Effector memory CD4-positive, alpha-beta T cell (primary cell): Measurements from ENCODE around the gene HIP1R.
A peak's percentile ranks its signal among the peaks of the same experiment; 100 is the strongest.

Experiments used
- DNase-seq, 3 donors: peaks; one replicate each; pipeline ENCODE4 v3.0.0-alpha.2; 2020
- H3K27ac ChIP-seq: 2 replicates; pipeline ENCODE4 v1.7.0; 2013; ENCODE audit warnings: mild to moderate bottlenecking, low read length, moderate library complexity; ENCODE audit not compliant: insufficient read depth, poor library complexity, severe bottlenecking
- H3K27me3 ChIP-seq: replicated peaks from 2 replicates; pipeline ENCODE4 v1.7.0; 2013; ENCODE audit warnings: mild to moderate bottlenecking, low read length; ENCODE audit not compliant: insufficient read depth, control insufficient read depth, poor library complexity, severe bottlenecking
- H3K36me3 ChIP-seq: 2 replicates; pipeline ENCODE4 v1.7.0; 2013; ENCODE audit warnings: mild to moderate bottlenecking, low read length, moderate library complexity; ENCODE audit not compliant: control insufficient read depth, insufficient read depth
- H3K4me1 ChIP-seq: 2 replicates; pipeline ENCODE4 v1.7.0; 2013; ENCODE audit warnings: low read length, mild to moderate bottlenecking; ENCODE audit not compliant: control insufficient read depth, insufficient read depth, poor library complexity, severe bottlenecking
- H3K4me3 ChIP-seq: 2 replicates; pipeline ENCODE4 v1.7.0; 2013; ENCODE audit warnings: low read length, low read depth, mild to moderate bottlenecking; ENCODE audit not compliant: insufficient read depth, poor library complexity, severe bottlenecking
- H3K9me3 ChIP-seq: 2 replicates; pipeline ENCODE4 v1.7.0; 2013; ENCODE audit warnings: mild to moderate bottlenecking, low read length, moderate library complexity; ENCODE audit not compliant: control insufficient read depth

The HIP1R gene

GRCh38 chr12:122834104-122834920, 945 bp upstream of the HIP1R start:
- Histone ChIP-seq H3K27ac (no peak overlapping the region), H3K9me3 (no peaks in the 10 kb centered on the region), H3K4me1 (peaks cover 11% of the 10 kb centered on the region), H3K36me3 (no peaks in the 10 kb centered on the region), H3K27me3 (no peaks in the 10 kb centered on the region), H3K4me3 (peak overlapping the region; percentile 43)
- DNase-seq = no peak

DNA sequence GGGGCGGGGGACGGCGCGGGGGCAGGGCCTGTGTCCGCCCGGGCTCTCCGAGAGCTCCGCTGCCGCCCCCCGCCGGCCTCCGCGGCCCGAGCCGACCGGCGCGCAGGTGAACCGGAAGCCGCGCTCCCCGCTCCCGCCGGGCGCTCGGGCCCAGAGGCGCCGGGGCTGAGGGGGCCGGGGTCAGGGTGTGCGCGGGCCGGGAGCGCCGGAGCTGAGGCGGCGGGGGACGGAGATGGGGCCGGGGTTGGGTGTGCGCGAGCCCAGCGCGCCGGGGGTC, 431 bp downstream of the HIP1R start:
- Histone ChIP-seq H3K4me3 (peak overlapping the region; percentile 76), H3K4me1 (peaks cover 11% of the 10 kb centered on the region), H3K27me3 (no peaks in the 10 kb centered on the region), H3K27ac (peak overlapping the region; percentile 67), H3K9me3 (no peaks in the 10 kb centered on the region), H3K36me3 (no peaks in the 10 kb centered on the region)
- no peak for DNase-seq

DNA sequence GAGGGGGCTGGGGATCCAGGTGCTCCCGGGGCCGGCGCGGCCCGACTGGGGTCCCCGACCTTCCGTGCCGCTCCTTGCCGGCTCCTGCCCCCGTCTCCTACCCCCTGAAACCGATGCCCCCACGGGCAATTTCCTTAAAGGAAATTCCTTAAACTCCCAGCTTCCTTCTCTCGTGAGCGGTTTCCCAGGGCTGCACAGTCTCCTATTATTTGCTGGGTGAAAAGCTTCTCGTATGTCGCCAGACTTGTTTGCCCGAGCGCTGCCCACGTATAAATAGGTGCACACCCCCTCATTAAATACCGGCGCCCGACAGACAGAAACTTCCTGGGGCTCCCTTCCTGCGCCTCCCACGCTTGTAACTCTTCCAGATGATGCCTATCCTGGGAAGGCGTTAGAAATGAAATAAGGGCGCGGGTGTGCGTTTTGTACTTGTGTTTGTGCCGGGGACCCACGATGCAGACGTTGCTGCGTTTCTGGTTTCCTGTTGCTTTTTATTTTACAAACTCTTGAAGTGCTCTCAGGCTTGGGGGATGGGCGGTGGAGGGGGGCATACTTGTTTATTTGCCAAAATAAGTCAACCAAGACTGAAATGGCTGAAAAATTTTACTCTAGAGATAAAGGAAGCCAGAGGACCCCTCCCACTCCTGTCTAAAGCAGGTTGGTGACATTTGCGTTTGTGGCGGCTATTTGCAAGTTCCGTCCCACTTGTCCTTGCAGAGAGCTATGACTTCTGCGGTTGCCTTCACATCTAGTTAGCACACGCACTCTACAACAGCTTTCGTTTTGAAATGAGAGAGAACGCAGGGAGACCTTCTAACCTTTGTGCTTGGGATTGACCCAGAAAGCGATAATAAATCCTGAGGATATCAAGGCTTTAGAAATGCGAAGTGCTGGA, 1.0 kb downstream of the HIP1R start:
- H3K9me3 ChIP-seq = no peaks in the 10 kb centered on the region
- H3K4me1 ChIP-seq = peaks cover 11% of the 10 kb centered on the region
- H3K4me3 ChIP-seq = peak overlapping the region; percentile 76
- H3K36me3 ChIP-seq = no peaks in the 10 kb centered on the region
- peak in 1 of 3 donors; percentile 28 for DNase-seq
- no peaks in the 10 kb centered on the region for H3K27me3 ChIP-seq
- H3K27ac ChIP-seq = peak overlapping the region; percentile 67

- no peaks in the 10 kb centered on the region for H3K9me3 ChIP-seq
- DNase-seq = no peak
- no peaks in the 10 kb centered on the region for H3K27me3 ChIP-seq
- H3K4me1 ChIP-seq = peaks cover 11% of the 10 kb centered on the region
- no peaks in the 10 kb centered on the region for H3K36me3 ChIP-seq
- H3K4me3 ChIP-seq = peak overlapping the region; percentile 76
- no peak overlapping the region for H3K27ac ChIP-seq
Measured at GRCh38 chr12:122837306-122838265, 2.3 kb downstream of the HIP1R start.

- Histone ChIP-seq H3K36me3 (no peaks in the 10 kb centered on the region), H3K27me3 (no peaks in the 10 kb centered on the region), H3K4me3 (no peak overlapping the region), H3K9me3 (no peaks in the 10 kb centered on the region), H3K4me1 (peaks cover 11% of the 10 kb centered on the region), H3K27ac (no peak overlapping the region)
- DNase-seq = no peak
Measured at GRCh38 chr12:122838841-122839240, 3.6 kb downstream of the HIP1R start.

- DNase-seq = no peak
- no peak overlapping the region for H3K27ac ChIP-seq
- H3K36me3 ChIP-seq = no peaks in the 10 kb centered on the region
- H3K4me3 ChIP-seq = no peak overlapping the region
- H3K4me1 ChIP-seq = peaks cover 5% of the 10 kb centered on the region
- no peaks in the 10 kb centered on the region for H3K9me3 ChIP-seq
- H3K27me3 ChIP-seq = no peaks in the 10 kb centered on the region
Measured at GRCh38 chr12:122839907-122840554, 4.8 kb downstream of the HIP1R start.

DNA sequence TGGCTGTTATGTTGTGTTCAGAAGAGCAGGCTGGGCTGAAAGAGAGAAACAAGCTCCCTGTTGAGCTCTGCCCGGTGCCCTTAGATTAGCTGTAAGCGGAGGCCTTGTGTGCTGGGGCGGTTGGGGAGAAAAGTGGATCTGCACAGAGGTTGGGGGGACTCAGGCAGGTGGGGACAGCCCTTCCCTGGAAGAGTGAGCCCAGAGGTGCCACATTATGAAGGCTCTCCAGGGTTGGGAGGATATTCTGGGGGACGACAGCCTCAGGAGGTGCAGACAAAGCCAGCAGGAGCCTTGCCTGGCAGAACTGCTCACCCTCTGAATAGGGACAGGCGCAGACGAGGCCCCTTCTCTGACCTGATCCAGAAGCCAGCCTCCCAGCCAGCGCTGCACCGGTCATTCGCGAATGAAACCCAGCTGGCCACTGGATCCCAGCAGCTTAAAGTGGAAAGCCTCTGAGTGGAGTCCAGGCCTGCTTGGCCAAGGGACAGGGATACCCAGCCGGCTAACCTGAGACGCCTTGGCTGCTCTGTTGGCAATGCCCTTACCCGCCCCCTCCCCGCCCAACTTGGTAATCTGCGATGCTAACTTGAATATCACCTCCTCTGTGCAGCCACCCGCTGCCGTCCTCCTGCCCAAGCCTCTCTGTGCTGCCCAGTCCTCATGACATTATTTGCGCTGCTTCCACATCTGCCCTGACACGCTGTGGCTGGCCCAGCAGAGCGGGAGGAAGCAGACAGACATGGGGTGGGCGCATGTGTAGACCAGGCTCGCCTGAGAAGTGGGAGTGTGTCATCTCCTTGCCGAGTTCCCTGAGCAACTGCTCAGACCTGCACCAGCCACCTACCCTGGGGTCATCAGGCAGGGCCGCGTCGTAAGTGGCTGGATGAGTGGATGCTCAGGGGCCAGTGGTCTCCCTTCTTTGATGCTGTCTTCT, 5.6 kb downstream of the HIP1R start:
- no peaks in the 10 kb centered on the region for H3K9me3 ChIP-seq
- no peak overlapping the region for H3K27ac ChIP-seq
- no peak for DNase-seq
- H3K36me3 ChIP-seq = no peaks in the 10 kb centered on the region
- peaks cover 5% of the 10 kb centered on the region for H3K4me1 ChIP-seq
- no peaks in the 10 kb centered on the region for H3K27me3 ChIP-seq
- no peak overlapping the region for H3K4me3 ChIP-seq

GRCh38 chr12:122841544-122842321, 6.5 kb downstream of the HIP1R start:
- no peak for DNase-seq
- Histone ChIP-seq H3K9me3 (no peaks in the 10 kb centered on the region), H3K4me1 (peaks cover 5% of the 10 kb centered on the region)

More at GRCh38 chr12:122841544-122842321, 6.5 kb downstream of the HIP1R start:
- H3K36me3 ChIP-seq = no peaks in the 10 kb centered on the region
- H3K27ac ChIP-seq = no peak overlapping the region
- H3K4me3 ChIP-seq = no peak overlapping the region
- no peaks in the 10 kb centered on the region for H3K27me3 ChIP-seq
